Stimulated activated CD8-positive, alpha-beta memory T cell treated with anti-CD3 and anti-CD28 coated beads, Interleukin-4, amount 100 ng/mL, for 24 hours (primary cell): Measurements from ENCODE around the gene MYO7A.

Source experiments
- DNase-seq: peaks from one replicate; pipeline ENCODE4 v3.0.0-alpha.2; 2020; ENCODE audit warnings: low read depth

Gene MYO7A

GRCh38 chr11:77201991-77202841 is 74.2 kb downstream of the MYO7A start:
- DNase-seq: no peak

DNA sequence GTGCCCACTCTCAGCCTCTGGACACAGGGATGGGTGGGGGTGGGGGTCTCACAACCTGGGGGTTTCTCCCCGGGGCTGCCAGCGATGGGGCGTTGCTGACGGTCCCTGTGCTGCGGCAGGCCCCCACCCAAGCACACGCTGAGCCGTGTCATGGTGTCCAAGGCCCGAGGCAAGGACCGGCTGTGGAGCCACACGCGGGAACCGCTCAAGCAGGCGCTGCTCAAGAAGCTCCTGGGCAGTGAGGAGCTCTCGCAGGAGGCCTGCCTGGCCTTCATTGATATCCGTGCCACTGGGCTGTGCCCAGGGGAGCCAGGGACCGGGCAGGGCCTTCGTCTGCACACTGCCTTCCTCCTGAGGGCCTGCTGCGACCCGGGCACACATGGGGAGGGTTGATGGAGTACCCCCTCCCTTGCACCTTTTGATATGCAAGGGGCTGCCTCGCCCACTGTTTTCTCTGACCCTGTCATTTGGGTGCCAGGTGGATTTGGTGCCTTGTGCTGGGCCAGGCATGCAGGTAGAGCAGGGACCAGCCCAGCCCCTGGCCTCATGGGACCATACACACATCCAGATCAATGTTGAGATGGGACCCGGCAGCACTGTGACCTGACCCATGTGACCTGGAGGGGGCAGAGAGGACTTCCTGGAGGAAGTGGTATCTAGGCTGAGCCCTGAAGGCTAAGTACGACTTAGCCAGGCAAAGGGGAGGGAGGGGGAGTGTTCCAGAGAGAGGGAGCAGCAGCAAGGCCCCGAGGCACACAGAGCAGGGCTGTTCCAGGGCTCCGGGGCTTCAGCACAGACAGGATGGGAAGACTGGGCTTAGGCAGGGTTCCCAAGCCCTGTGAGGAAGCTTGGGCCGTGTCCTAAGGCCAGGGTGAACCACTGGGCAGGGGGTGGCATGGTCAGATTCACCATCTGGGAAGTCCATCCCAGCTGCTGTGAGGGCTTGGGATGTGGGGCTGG is 75.2 kb downstream of the MYO7A start:
- DNase-seq: no peak

GRCh38 chr11:77203901-77204753 is 76.1 kb downstream of the MYO7A start:
- DNase-seq: no peak

DNA sequence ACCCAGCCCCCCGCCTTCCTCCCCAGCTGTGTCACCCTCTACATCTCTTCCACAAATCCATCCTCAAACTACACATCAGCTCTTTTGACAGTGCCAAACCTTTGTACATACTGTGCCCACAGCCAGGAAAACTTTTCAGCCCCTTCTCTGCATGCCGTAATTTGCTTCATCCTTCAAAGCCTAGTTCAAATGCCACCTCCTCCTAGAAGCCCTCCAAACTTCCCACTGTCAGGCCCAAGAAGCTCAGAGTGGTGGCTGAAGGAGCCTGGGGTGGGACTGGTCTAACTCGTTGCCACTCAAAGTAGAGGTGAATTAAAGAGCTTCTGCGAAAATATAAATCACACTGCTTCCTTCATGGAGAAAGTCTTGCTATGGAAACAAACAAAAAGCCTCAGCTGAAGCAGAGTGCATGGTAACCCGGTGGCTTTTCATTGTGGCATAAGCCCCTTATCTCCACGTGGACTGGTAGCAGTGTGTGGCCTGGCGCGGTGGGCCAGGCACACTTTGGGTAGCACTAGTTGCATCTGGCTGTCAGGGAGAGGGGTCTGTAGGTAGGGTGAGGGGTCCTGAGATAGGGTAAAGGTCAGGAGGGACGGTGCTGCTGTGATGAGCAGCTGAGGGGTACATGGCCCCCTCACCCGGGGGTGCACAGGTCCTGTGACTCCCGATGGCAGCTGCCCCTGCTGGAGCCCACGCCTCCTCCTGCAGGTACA is 76.9 kb downstream of the MYO7A start:
- no peak for DNase-seq

GRCh38 chr11:77205467-77206263 is 77.6 kb downstream of the MYO7A start:
- DNase-seq: no peak

DNA sequence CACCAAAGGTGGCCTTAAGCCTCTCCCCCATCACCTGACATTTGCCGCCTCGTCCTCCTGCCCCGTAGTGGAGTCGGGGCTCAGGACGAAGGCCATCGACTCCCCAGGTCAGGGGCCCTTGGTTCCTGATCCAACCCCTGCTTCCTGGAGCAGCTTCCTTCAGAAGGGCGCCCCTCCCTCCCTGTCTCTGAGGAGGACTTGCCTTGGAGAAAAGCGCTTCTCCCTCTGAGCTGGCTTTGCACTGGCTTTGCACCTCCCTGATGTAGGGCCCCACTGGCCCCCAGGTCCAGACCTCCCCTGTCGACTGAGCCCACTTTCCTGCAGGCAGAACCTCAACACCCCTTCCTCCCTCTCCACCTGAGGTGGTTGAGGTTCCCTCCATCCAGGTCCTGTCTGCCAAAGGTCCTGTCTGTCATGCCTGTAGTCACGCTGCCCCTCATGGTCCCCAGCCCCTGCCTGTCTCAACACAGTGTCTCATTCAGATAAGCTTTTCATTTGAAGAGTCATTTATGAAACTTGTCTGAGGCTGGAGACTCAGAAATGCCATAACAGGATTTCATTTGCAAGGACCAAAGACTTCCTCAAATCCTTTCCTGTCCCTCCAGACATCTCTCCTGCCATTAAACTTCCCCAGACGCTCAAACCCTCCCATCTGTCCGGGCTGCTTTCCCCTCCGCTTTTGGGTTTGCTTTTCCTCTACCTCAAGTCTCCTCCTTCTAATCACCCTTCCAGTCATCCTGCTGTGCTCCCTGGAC is 78.4 kb downstream of the MYO7A start:
- no peak for DNase-seq

DNA sequence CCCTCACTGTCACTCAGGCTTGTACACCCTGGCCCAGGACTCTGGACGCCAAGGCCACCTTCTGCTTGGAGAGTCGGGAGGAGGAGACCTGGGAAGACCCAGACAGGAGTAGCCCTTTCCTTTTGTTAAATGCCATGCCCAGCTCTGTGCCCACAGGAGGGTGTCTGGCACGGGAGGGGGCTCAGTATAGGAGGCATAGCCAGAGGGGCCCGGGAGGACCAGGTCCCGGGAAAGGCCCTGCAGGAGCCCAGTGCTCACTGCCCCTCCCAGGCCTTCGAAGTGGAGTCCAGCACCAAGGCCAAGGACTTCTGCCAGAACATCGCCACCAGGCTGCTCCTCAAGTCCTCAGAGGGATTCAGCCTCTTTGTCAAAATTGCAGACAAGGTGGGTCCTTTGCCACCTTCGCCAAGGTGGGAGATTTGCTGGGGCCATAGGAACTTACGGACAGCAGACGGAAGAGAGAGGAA is 79.0 kb downstream of the MYO7A start:
- no peak for DNase-seq

- no peak for DNase-seq
Measured at GRCh38 chr11:77207618-77208313, 79.7 kb downstream of the MYO7A start.

DNA sequence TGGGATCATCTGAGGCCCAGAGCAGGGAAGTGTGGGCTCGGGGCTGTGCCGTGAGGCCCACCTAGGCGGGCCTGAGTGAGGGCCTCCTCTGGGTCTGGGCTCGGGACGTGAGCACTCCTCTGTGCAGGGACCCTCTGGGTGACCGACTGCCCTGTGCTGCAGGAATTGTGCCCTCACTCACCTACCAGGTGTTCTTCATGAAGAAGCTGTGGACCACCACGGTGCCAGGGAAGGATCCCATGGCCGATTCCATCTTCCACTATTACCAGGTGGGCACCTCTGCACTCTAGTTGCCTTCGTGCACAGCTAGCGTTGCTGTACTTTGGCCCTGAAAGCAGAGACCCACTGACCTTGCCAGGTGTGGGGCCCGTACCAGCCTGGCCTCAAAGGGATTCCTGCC is 80.5 kb downstream of the MYO7A start:
- no peak for DNase-seq

- no peak for DNase-seq
Measured at GRCh38 chr11:77209663-77210062, 81.6 kb downstream of the MYO7A start.

- DNase-seq: no peak
Measured at GRCh38 chr11:77211040-77211451, 83.0 kb downstream of the MYO7A start.

DNA sequence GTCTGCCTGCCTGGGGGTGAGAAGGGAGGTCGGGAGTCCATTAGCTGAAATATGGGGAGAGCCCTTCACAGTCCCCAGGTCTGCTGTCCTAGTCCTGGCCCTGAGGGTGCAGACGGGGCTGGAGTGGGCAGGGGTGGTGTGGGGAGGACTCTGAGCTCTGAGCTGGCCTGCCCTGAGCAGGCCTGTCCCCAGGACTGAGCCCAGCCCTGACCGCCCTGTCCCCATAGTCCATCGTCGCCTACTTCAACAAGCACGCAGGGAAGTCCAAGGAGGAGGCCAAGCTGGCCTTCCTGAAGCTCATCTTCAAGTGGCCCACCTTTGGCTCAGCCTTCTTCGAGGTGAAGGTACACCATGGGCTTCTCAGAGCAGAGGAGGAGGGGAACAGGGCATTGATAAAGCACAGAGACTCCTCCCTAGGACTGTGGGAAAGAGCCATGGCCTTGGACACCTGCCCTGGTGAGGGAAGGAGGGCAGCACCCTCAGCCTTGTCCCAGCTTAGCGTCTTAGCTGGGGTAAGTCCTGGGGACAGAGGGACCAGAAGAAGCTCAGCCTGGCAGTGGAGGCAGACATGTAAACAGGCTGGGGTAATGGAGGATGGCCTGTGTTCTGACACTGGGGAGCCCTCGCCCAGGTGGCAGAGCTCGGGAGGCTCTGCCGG is 83.7 kb downstream of the MYO7A start:
- DNase-seq: no peak

- no peak for DNase-seq
Measured at GRCh38 chr11:77212314-77213007, 84.4 kb downstream of the MYO7A start.

DNA sequence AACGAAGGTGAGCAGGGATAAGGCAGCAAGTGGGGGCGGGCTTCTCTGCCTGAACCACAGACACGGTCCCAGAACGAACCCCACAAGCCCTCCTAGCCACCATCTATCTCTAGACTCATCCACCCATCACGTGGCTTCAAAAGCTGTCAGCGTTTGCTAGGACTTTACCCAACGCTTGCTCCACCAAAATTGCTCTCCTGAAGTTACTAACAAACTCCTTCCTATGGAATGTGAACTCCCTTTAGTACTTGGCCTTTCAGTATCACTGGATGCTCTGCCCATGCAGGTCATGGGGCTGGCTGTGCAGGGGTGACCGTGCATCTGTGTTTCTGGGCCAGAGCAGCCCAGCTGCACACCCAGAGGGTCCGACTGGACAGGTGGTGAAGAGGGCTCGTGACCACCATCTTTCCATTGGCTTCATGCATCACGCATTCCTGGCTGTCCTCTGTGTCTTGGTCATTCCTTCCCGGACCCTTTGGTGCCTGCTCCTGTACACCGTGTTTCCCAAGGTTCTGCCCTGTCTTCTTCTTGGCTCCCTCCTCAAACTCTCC is 85.1 kb downstream of the MYO7A start:
- DNase-seq: no peak

DNA sequence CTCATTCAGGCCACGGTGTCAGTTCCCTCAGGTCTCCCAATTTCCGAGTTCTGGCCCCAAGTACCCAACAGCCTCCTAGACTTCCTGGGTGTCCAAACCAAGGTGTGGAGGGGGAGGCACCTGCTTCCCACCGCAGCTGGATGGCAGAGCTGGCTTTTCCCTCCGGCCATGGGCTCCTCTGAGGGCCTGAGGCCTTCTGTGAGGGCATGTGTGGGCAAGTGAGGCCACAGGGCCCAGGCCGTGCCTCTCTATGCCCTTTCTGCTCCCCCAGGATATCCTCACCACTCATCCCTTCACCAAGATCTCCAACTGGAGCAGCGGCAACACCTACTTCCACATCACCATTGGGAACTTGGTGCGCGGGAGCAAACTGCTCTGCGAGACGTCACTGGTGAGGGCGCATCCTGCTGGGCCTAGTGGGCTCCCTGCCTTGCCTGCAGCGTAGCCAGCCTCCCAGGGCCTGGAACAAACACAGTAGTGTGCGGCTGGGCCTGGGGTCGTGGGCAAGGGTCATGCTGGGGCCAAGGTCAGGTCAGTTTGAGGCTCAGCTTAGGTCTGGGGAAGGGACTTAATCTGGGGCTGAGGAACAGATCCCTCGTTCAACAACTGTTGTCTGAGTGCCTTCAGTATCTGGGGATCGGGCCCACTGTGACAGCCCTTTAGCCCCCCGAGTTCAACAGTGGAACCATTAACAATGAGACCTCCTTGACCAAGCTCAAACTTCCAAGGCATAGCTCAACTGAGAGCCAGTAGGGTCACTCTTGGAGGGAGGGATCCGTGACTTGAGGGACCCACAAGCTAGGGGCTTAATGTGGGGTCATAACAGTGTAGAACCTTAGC is 85.8 kb downstream of the MYO7A start:
- no peak for DNase-seq

- no peak for DNase-seq
Measured at GRCh38 chr11:77214557-77214956, 86.5 kb downstream of the MYO7A start.

DNA sequence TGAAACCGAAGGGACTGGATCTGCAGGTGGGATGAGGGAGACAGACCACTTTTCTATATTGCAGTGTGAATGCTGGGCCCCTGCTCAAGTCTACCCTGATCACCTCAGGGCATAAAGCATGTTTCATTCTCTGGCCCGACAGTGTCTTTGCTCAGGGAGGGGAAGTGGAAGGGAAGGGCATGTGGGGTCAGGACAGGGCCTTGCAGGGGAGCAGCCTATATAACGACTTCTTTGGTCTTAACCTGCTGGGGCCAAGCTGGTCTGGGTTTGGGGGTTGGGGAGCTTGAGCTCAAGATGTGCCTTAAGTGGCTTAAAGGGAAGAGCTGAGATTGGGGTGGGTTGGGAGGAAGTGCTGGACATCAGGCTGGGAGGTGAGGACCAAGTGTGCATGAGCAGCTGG is 87.1 kb downstream of the MYO7A start:
- DNase-seq: no peak
